Erythroblast (primary cell): ENCODE data around the gene GSTM3.

ENCODE experiments used
- GATA1 ChIP-seq: IDR thresholded peaks from 2 replicates; pipeline ENCODE4 v1.6.1; 2011; ENCODE audit warnings: low read depth, mild to moderate bottlenecking, control low read depth, low read length, moderate library complexity
- POLR2A ChIP-seq: IDR thresholded peaks from 2 replicates; pipeline ENCODE4 v1.6.1; 2011; ENCODE audit warnings: mild to moderate bottlenecking, low read length

- TF ChIP-seq POLR2A (no peak), GATA1 (no peak)
Observed at GRCh38 chr1:109786531-109787021, 45.7 kb upstream of the GSTM3 start.
